Hepatocyte (in vitro differentiated cells): ENCODE results near the gene MAPK4.

Experiments
- EZH2 ChIP-seq: fragments of 200-600 bp; sonication (generic); IDR thresholded peaks from 2 replicates; pipeline ENCODE4 v1.6.1; 2016; ENCODE audit warnings: antibody characterized with exemption, mild to moderate bottlenecking, borderline replicate concordance
- EZH2phosphoT487 ChIP-seq: fragments of 200-600 bp; sonication (generic); IDR thresholded peaks from one replicate; pipeline ENCODE4 v1.6.1; 2018; ENCODE audit warnings: antibody characterized with exemption, mild to moderate bottlenecking, low read depth, moderate library complexity; ENCODE audit not compliant: unreplicated experiment, severe bottlenecking
- TF ChIP-seq, protein P1 (sequence below): fragments of 200-600 bp; sonication (generic); IDR thresholded peaks from 2 replicates; pipeline ENCODE4 v1.5.1; 2016; ENCODE audit warnings: antibody characterized with exemption, mild to moderate bottlenecking; ENCODE audit not compliant: poor library complexity

GRCh38 chr18:50611529-50611941 lies 51.6 kb downstream of the MAPK4 start:
- TF ChIP-seq, protein P1, sequence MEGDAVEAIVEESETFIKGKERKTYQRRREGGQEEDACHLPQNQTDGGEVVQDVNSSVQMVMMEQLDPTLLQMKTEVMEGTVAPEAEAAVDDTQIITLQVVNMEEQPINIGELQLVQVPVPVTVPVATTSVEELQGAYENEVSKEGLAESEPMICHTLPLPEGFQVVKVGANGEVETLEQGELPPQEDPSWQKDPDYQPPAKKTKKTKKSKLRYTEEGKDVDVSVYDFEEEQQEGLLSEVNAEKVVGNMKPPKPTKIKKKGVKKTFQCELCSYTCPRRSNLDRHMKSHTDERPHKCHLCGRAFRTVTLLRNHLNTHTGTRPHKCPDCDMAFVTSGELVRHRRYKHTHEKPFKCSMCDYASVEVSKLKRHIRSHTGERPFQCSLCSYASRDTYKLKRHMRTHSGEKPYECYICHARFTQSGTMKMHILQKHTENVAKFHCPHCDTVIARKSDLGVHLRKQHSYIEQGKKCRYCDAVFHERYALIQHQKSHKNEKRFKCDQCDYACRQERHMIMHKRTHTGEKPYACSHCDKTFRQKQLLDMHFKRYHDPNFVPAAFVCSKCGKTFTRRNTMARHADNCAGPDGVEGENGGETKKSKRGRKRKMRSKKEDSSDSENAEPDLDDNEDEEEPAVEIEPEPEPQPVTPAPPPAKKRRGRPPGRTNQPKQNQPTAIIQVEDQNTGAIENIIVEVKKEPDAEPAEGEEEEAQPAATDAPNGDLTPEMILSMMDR, result no peak
- TF ChIP-seq EZH2 (no peak), EZH2phosphoT487 (no peak)
